Glomerular visceral epithelial cell (primary cell): ENCODE data around the gene LRRC10.
A peak's percentile ranks its signal among the peaks of the same experiment; 100 is the strongest.

Experiments used
- DNase-seq: peaks from one replicate; pipeline ENCODE4 v3.0.0-alpha.2; 2016; ENCODE audit errors: extremely low spot score

LRRC10 gene

GRCh38 chr12:69569236-69569635 is 41.5 kb downstream of the LRRC10 start:
- DNase-seq = peak; percentile 23

- no peak for DNase-seq
Measured at GRCh38 chr12:69566603-69567002, 44.1 kb downstream of the LRRC10 start.

GRCh38 chr12:69563166-69563762 is 47.4 kb downstream of the LRRC10 start:
- DNase-seq = no peak
